Memory B cell (primary cell): ENCODE data around the gene B4GALT2.
A peak's percentile ranks its signal among the peaks of the same experiment; 100 is the strongest.

Experiments
- ATAC-seq: fragments of 150-1000 bp; cut with Tn5 transposase; 2 replicates; pipeline ENCODE4 v1.10.0; 2021; ENCODE audit warnings: low read depth, mild to moderate bottlenecking, moderate library complexity
- DNase-seq, 2 donors: peaks; one replicate each; pipeline ENCODE4 v3.0.0; 2022; ENCODE audit warnings: low spot score in 2 of 2
- H3K27ac Mint-ChIP-seq: one replicate; pipeline ENCODE4 v1.8.0; 2022; ENCODE audit warnings: mild to moderate bottlenecking, moderate library complexity, mixed read lengths
- H3K27me3 Mint-ChIP-seq: one replicate; pipeline ENCODE4 v1.8.0; 2022; ENCODE audit warnings: mixed read lengths
- H3K36me3 Mint-ChIP-seq: one replicate; pipeline ENCODE4 v1.8.0; 2022; ENCODE audit warnings: mild to moderate bottlenecking, mixed read lengths
- H3K4me1 Mint-ChIP-seq: one replicate; pipeline ENCODE4 v1.8.0; 2022; ENCODE audit warnings: mixed read lengths
- H3K4me3 Mint-ChIP-seq: one replicate; pipeline ENCODE4 v1.8.0; 2022; ENCODE audit warnings: mild to moderate bottlenecking, moderate library complexity, mixed read lengths
- H3K9me3 Mint-ChIP-seq: one replicate; pipeline ENCODE4 v1.8.0; 2022; ENCODE audit warnings: mixed read lengths

The B4GALT2 gene

GRCh38 chr1:44024031-44024902 lies 45.3 kb downstream of the B4GALT2 start:
- ATAC-seq = no peak
- peaks cover 22% of the 10 kb centered on the region for H3K4me1 Mint-ChIP-seq
- no peak overlapping the region for H3K4me3 Mint-ChIP-seq
- no peaks in the 10 kb centered on the region for H3K27me3 Mint-ChIP-seq
- no peaks in the 10 kb centered on the region for H3K36me3 Mint-ChIP-seq
- H3K9me3 Mint-ChIP-seq = no peaks in the 10 kb centered on the region
- DNase-seq = no peak
- H3K27ac Mint-ChIP-seq = peak overlapping the region; percentile 88

- H3K9me3 Mint-ChIP-seq = no peaks in the 10 kb centered on the region
- ATAC-seq (peak; percentile 28), DNase-seq (no peak)
- H3K27me3 Mint-ChIP-seq = no peaks in the 10 kb centered on the region
- H3K36me3 Mint-ChIP-seq = no peaks in the 10 kb centered on the region
- H3K4me3 Mint-ChIP-seq = peak overlapping the region; percentile 62
- peaks cover 28% of the 10 kb centered on the region for H3K4me1 Mint-ChIP-seq
- peak overlapping the region; percentile 88 for H3K27ac Mint-ChIP-seq
Measured at GRCh38 chr1:44024903-44025525, 46.0 kb downstream of the B4GALT2 start.

GRCh38 chr1:44025816-44026215 lies 46.8 kb downstream of the B4GALT2 start:
- Mint-ChIP-seq H3K4me3 (peak overlapping the region; percentile 49), H3K36me3 (no peaks in the 10 kb centered on the region), H3K27me3 (no peaks in the 10 kb centered on the region), H3K4me1 (peaks cover 28% of the 10 kb centered on the region), H3K9me3 (no peaks in the 10 kb centered on the region), H3K27ac (peak overlapping the region; percentile 23)
- no peak for ATAC-seq
- no peak for DNase-seq

- no peaks in the 10 kb centered on the region for H3K27me3 Mint-ChIP-seq
- no peaks in the 10 kb centered on the region for H3K9me3 Mint-ChIP-seq
- ATAC-seq = no peak
- H3K4me1 Mint-ChIP-seq = peaks cover 33% of the 10 kb centered on the region
- H3K4me3 Mint-ChIP-seq = no peak overlapping the region
- no peak overlapping the region for H3K27ac Mint-ChIP-seq
- DNase-seq = no peak
- no peaks in the 10 kb centered on the region for H3K36me3 Mint-ChIP-seq
Measured at GRCh38 chr1:44027320-44027719, 48.3 kb downstream of the B4GALT2 start.

GRCh38 chr1:44029260-44029910 lies 50.4 kb downstream of the B4GALT2 start:
- H3K9me3 Mint-ChIP-seq = no peaks in the 10 kb centered on the region
- H3K36me3 Mint-ChIP-seq = no peaks in the 10 kb centered on the region
- DNase-seq = no peak
- no peaks in the 10 kb centered on the region for H3K27me3 Mint-ChIP-seq
- H3K4me3 Mint-ChIP-seq = peak overlapping the region; percentile 95
- peaks cover 32% of the 10 kb centered on the region for H3K4me1 Mint-ChIP-seq
- peak overlapping the region; percentile 87 for H3K27ac Mint-ChIP-seq
- ATAC-seq = peak; percentile 15

GRCh38 chr1:44029911-44030604 lies 51.0 kb downstream of the B4GALT2 start:
- Mint-ChIP-seq H3K27ac (peak overlapping the region; percentile 87), H3K4me1 (peaks cover 25% of the 10 kb centered on the region), H3K36me3 (no peaks in the 10 kb centered on the region), H3K27me3 (no peaks in the 10 kb centered on the region), H3K9me3 (no peaks in the 10 kb centered on the region), H3K4me3 (peak overlapping the region; percentile 95)
- ATAC-seq (peak; percentile 84), DNase-seq (peak; percentile 84)

GRCh38 chr1:44030605-44031251 lies 51.7 kb downstream of the B4GALT2 start:
- Mint-ChIP-seq H3K27ac (peak overlapping the region; percentile 67), H3K27me3 (no peaks in the 10 kb centered on the region), H3K4me1 (peaks cover 23% of the 10 kb centered on the region), H3K4me3 (peak overlapping the region; percentile 86), H3K9me3 (no peaks in the 10 kb centered on the region), H3K36me3 (no peaks in the 10 kb centered on the region)
- ATAC-seq = peak; percentile 26
- peak in 1 of 2 donors; percentile 39 for DNase-seq

GRCh38 chr1:44031252-44032169 lies 52.5 kb downstream of the B4GALT2 start, which contains the start of gene SLC6A9:
SLC6A9 (minus strand) TSS chr1:44031462; CDS start chr1:44024277, 7,185 bp downstream.
- no peaks in the 10 kb centered on the region for H3K36me3 Mint-ChIP-seq
- peaks cover 20% of the 10 kb centered on the region for H3K4me1 Mint-ChIP-seq
- no peaks in the 10 kb centered on the region for H3K27me3 Mint-ChIP-seq
- H3K9me3 Mint-ChIP-seq = no peaks in the 10 kb centered on the region
- peak within 1 kb of the TSS; percentile 86 for H3K4me3 Mint-ChIP-seq
- peak in 1 of 2 donors; percentile 44 for DNase-seq
- ATAC-seq = no peak
- H3K27ac Mint-ChIP-seq = peak within 1 kb of the TSS; percentile 67

- H3K4me1 Mint-ChIP-seq = peaks cover 21% of the 10 kb centered on the region
- H3K9me3 Mint-ChIP-seq = no peaks in the 10 kb centered on the region
- no peak for ATAC-seq
- H3K36me3 Mint-ChIP-seq = no peaks in the 10 kb centered on the region
- no peak for DNase-seq
- H3K27me3 Mint-ChIP-seq = no peaks in the 10 kb centered on the region
- H3K4me3 Mint-ChIP-seq = peak overlapping the region; percentile 86
- H3K27ac Mint-ChIP-seq = no peak overlapping the region
Measured at GRCh38 chr1:44032170-44032790, 53.3 kb downstream of the B4GALT2 start.

GRCh38 chr1:44033041-44033575 lies 54.1 kb downstream of the B4GALT2 start:
- Mint-ChIP-seq H3K4me1 (peaks cover 18% of the 10 kb centered on the region), H3K9me3 (no peaks in the 10 kb centered on the region), H3K36me3 (no peaks in the 10 kb centered on the region), H3K4me3 (no peak overlapping the region), H3K27me3 (no peaks in the 10 kb centered on the region), H3K27ac (no peak overlapping the region)
- ATAC-seq (no peak), DNase-seq (no peak)

GRCh38 chr1:44033756-44034155 lies 54.7 kb downstream of the B4GALT2 start:
- H3K27me3 Mint-ChIP-seq = no peaks in the 10 kb centered on the region
- H3K36me3 Mint-ChIP-seq = no peaks in the 10 kb centered on the region
- H3K4me3 Mint-ChIP-seq = no peak overlapping the region
- ATAC-seq = no peak
- DNase-seq = no peak
- no peak overlapping the region for H3K27ac Mint-ChIP-seq
- H3K4me1 Mint-ChIP-seq = peaks cover 14% of the 10 kb centered on the region
- H3K9me3 Mint-ChIP-seq = no peaks in the 10 kb centered on the region

- H3K9me3 Mint-ChIP-seq = no peaks in the 10 kb centered on the region
- DNase-seq (no peak), ATAC-seq (no peak)
- no peaks in the 10 kb centered on the region for H3K27me3 Mint-ChIP-seq
- no peak overlapping the region for H3K27ac Mint-ChIP-seq
- H3K36me3 Mint-ChIP-seq = no peaks in the 10 kb centered on the region
- peaks cover 12% of the 10 kb centered on the region for H3K4me1 Mint-ChIP-seq
- no peak overlapping the region for H3K4me3 Mint-ChIP-seq
Measured at GRCh38 chr1:44034423-44034822, 55.4 kb downstream of the B4GALT2 start.
